Measurements from ENCODE around the gene TRIM54.
"Not testable (repeated sequence)": the region's sequence is repeated elsewhere in the genome, so short reads cannot be mapped to it uniquely, and the experiment has no call there.

The TRIM54 gene

DNA sequence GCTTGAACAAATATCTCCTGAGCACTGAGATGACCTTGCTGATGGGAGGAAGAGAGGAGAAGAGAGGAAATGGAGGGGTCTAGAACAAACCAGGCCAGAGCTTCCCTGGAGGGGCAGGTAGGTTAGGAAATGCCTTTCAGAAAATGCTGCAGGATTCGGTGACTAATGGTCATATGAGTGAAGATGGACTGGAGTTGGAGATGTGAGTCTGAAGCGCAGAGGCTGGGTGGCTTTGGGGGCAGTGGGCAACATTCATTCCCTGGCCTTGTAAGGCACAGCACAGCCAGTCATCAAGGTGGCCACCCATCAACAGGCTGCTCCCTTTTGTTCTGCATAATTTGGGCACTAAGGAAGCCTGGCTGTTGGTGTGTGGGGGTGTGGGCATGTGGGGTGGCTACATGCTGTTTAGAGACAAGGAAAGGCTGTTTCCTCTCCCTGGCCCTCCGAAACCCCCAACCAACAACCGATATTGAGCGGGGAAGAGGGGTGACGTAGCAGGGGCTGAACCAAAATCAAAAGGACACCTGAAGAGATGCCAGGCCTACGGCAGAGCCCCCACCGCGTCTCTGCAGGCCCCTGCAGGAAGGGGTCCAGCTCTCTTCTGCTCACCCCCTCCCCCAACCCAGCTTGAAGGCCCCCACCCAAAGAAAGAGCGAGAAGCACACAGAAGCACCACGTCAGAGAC is 20.8 kb upstream of the TRIM54 start:
- DNase-seq = no peak

DNA sequence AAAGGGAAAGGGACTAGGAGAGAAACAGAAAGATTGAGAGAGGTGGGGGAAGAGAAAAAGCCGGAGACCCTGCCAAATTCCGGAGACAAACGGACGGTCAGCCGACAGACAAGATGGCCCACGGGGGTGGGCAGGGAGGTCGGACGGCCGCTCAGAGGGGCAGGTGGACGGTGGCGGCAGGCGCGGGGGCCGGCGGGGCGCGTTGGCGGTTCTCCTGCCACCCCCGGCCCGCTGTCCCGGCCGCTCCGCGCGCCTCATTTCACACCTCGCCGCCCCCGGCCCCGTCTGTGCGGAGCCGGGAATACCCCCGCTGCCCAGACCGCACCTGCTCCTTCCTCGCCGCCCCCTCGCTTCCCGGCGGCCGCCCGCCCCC is 20.3 kb upstream of the TRIM54 start:
- no peak for DNase-seq

DNA sequence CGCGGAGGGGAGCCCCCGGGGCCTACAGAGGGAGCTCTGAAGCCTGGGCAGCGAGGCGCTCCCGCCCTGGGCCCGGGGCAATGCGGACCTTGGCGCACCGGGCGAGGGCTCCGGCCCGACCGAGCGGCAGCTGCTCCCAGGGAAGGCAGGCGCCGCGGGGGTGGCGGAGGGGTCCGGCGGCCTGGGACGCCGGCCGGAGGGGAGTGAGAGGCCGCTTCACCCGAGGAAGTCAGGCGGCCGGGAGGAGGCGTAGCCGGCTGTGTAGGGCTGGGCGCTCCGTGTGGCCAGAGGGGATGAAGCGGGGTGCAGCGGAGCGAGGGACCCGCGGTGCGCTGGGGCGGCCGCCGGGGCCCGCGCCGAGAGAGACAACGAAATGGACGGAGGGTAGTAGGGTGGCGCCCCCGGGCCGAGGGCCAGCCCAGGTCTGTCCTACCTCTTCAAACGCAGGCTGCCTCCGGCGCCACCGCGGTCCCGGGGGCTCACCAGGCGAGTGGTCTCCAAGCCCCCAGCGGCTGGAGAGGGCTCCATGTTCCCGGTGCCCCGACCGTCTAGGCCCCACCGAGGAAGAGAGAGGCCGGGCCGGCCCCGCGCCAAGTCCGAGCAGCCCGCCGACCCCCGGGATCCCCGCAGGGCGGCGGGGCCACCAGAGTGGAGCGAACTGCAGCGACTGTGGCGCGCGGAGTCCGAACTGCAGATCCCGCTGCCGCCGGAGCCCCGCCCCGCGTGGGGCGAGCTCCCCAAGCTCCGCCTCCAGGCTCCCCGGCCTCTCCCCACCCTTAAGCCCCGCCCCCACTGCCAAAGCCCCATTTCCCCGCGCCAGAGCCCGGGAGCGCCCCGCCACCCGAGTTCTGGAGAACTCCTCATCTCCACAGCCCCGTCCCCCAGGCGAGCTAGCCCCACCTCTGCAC is 19.6 kb upstream of the TRIM54 start, which contains the start of gene SLC30A3:
Gene SLC30A3 (minus strand): TSS at position 669 of the 908 bp plus-strand sequence. CDS start 141 bp downstream, at position 528.
- DNase-seq = no peak

DNA sequence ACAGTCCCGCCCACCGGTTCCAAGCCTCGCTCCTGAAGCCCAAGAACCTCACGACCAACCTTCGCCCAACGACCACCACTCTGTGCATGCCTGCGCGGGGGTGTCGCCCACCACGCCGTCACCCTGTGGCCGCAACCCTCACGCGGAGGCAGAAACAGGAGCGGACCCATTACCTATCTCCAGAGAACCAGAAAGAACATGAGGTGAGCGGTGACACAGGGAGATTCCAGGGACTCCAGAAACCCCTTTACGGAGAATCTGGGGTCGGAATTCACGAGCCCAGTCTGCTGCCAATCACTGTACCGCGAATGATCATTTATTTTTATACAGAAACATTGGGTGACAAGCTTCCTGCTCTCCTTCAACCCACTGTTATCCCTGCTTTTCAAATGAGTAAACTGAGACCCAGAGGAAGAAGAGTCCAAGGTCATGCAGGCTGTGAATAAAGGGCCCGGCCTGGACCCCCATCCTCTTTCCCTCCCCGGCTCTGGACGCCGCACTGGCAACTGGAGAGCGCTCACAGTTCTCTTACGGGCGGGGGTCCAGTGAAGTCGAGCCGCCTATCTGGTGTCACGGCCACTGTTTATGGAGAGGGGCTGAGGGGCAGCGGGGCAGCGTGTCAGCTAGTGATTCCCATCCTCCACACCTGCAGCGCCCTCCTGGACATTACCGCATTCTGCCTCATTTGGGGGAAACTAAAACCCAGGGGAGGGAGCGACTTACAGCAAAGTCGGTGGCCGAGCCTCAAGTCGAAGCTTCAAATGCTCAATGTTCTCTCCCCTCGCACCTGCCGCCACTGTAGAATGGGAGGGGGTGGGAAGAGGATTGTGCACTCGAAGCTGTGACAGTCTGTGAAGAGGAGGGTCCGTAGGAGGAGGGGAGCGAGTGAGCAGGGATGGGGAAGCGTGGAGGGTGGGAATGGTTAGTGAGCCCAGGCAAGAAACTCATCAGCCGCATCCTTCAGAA is 18.7 kb upstream of the TRIM54 start:
- no peak for DNase-seq

DNA sequence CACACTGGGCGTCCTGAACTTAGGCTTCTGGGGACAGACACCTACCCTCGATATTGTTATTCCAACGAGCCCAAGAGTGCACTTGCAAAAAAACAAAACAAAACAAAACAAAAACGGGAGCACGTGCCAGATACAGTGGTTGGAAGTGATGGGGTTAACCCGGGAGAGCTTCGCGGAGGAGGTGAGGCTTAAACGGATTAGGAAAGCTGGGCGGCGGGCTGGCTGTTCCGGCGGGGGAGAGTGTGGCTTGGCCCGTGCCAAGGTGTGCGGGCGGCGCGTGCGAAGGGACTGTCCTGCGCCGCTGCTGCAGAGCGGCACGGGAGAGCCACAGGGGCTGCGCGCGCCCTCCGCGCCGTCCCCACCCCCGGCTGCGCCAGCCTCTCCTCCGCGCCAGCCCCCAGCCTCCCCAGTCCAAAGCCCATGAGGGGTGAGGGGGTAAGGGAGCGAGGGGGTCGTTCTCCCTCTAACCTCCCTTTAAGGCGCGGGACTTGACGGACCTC is 17.9 kb upstream of the TRIM54 start:
- DNase-seq = no peak

DNA sequence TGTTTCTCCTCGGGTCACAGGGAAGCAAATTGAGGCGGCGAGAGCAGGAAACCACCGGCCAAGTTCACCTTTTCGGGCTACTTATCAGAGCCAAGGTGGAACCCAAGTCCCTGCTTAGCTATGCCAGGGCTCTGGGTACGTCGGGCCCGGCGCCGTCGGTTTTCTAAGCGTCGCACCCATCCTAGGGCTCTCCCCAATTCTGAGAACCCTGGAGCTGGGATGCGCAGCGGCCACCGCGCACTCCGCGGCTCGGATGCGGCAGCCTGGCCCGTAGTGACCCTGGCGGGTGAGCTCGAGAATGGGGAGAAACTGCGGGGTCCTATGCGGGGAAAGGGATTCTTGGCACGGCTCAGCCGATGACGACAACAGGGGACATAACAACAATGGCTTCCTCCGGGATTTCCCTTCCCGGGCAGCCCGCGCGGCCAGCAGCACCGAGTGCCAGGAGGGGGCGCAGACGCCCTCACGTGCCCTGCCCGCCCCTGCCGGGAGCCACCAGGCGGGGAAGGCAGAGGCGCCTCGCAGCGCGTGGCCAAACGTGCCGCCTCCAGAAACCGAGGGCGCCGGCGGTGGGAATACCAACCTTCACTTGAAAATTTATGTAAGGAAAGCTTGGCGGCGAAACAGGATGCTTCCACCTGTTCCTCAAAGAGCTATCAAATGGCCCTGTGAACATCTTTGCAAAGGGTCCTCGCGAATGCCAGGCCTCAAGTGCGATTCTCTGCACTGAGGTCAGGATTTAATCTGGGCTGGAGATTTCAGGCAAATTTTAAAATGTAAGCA is 17.3 kb upstream of the TRIM54 start:
- peak; percentile 16 for DNase-seq

DNA sequence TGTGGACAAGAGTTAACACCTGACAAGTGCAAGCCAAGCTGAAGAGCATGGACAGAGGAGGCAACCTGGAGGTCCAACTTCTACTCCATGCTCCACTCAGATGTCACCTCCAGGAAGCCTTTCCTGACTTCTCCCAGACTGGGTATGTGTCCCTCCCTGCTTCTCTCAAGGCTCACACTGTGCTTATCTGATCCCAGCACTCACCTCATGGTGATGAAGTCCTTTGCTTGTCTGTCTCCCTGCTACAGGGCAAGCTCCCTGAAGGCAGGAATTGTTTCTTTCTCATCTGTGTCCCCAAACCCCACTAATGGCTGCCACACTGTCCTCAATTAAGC is 16.7 kb upstream of the TRIM54 start:
- DNase-seq = no peak

DNA sequence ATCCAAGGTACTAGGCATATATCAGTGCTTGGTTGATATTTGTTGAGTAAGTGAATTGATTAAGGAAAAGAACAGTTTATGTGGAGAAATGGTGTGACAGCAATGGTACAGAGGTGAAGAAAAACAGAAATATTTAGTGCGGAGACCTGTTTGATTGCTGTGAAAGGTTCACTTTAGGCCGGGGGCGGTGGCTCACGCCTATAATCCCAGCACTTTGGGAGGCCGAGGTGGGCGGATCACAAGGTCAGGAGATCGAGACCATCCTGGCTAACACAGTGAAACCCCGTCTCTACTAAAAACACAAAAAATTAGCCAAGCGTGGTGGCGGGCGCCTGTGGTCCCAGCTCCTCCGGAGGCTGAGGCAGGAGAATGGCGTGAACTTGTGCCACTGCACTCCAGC is 13.9 kb upstream of the TRIM54 start:
- not testable (repeated sequence) for DNase-seq

DNA sequence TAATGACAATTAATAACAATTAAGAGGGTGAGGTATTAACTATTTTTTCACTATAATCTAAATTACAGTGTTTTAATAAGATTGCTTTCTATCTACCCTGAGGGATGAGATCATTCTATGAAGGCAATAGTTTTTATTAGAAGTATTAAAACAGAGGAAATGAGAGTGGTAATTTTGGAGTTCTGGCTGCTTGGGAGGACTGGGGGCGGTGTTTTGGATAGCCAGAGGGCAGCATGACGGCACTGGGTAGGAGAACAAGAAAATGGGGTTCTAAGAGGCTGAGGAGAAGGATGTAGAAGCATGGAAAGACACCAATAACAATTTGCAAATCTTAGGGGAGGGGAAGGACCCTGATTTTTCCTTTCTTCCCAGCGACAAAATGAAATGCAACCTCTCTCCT is 12.1 kb upstream of the TRIM54 start:
- no peak for DNase-seq

DNA sequence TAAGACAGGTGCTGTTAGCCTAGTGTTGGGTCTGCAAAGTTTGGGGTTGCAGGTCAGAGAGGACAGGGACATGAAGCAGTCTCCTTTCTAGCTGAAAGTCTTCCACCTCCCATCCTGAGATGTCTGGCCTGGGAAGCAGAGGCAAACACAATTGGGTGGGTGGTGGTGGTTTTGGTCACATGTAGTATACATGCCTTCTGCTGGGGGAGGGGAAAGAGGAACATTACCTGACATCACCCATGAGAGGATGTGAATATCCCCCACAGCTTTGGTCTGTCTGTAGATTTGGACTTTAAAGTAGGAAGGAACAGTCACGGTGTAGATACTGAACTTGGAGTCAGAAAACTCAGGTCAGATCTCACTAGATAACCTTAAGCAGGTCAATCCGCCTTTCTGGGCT is 11.6 kb upstream of the TRIM54 start:
- no peak for DNase-seq

DNA sequence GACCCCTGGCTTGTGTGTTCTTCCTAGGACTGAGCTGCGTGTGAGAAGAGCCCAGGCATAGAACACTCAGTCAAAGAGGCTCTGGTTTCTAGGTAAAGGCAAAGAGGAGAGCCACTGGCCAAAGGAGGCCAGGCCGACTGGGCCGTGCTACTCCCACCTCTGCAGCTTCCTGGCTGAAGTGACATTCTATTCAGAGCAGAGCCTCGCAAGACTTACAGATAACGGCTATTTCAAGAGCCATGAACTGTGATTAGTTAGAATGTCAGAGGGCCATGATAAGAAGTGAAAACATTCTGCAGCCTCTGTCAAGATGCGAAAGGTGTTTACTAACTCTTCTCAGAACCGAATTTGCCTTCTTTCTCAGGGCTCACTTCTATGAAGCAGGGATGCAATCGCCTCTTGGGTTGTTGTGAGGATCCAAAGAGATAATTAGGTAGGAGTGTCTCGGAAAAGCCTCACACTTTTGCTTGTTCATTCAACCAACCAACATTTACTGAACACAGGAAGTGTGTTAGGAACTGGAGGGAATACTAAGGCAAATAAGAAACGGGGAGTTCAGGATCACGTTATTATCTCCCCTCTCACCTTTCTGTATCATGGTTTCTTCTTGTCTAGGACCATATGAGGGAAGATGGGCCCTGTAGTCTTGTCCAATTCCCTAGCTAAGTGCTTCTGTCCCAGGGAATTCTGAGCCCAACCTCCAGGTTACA is 10.4 kb upstream of the TRIM54 start:
- DNase-seq = no peak

DNA sequence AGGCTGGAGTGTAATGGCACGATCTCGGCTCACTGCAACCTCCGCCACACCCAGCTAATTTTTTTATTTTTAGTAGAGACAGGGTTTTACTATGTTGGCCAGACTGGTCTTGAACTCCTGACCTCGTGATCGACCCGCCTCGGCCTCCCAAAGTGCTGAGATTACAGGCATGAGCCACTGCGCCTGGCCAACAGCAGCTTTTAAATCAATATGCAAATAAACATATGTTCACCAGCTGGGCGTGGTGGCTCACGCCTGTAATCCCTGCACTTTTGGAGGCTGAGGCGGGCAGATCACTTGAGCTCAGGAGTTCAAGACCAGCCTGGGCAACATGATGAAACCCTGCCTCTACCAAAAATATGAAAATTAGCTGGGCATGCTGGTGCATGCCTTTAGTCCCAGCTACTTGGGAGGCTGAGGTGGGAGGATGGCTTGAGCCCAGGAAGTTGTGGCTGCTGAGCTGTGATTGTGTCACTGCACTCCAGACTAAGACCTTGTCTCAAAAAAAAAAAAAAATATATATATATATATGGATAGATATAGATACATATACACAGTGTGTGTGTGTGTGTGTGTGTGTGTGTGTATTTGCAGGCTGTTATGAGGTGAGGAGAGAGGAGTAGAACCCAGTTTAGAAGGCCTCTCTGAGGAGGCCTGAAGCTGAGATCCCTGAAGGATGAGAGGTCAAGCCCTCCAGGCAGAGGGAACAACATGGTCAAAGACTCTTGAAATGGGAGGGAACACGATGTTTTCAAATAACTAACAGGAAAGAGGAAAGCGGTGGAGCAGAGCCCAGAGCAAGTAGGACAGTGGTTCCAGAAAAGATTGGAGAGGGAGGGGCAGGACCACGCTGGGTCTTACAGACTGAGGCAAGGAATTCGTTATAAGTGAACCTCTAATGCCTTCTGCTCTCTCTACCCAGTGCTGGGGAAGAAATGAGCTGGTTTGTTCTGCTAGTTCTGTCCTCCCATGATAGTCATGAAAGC is 9.4 kb upstream of the TRIM54 start:
- not testable (repeated sequence) for DNase-seq

DNA sequence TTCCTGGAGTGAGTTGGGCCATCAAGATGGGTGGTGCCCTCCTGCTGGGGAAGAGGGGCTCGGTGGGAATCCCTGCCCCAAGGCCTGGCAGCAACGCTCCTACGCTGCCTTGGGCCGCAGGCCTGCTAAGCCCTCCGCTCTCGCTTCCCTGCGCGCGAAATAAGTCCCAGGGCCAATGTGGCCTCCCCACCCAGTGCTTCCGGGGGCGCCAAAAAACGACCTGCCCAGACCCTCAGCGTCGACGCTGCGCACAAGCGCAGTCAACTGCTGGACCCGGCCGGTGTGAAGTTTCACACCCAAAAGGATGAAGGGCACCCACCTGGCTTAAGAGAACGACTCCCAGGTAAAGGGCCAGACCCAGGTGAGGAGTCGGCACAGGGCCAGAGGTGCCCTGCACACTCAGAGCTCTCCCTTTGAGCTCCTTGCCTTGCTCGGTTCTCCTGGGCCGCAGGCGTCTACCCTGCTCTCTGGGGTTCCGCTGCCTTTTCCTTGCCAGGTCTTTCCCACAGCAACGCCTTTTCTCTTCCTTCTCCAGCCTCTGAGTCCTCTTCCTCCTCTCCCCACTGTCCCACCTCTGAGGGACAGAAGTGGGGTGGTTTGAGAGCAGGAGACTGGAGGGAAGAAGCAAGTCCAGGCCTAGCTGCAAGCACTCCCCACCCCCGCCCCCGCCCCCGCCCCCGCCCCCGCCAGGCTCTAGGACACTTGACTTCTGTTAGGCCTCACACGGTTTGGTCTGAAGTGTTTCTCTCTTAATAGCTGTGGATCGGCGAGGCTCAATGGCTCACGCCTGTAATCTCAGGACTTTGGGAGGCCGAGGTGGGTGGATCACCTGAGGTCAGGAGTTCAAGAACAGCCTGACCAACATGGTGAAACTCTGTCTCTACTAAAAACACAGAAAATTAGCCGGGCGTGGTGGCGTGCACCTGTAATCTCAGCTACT is 6.7 kb upstream of the TRIM54 start, which contains the start of gene DNAJC5G:
Gene DNAJC5G (plus strand): TSS at position 223 of the 940 bp plus-strand sequence. CDS start 1,296 bp downstream, outside the sequence.
- no peak for DNase-seq

DNA sequence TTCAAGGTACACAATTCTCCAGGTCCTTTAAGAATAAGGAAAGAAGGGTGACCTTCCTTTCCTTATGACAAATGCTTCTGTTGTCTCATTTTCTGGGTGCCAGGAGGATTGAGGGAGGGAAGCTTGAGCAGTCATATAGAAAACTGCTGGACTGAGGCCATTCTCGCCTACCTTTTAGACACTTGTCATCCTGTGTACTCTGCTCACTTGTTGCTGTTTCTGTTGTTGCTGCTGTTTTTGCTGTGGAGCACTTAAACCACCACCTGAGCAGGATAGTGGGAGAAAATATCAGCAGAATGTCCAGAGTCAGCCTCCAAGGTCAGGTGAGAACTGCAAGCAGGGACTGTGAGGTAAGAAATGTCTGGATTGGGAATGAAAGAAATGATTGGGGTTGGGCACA is 4.2 kb upstream of the TRIM54 start:
- DNase-seq = no peak

DNA sequence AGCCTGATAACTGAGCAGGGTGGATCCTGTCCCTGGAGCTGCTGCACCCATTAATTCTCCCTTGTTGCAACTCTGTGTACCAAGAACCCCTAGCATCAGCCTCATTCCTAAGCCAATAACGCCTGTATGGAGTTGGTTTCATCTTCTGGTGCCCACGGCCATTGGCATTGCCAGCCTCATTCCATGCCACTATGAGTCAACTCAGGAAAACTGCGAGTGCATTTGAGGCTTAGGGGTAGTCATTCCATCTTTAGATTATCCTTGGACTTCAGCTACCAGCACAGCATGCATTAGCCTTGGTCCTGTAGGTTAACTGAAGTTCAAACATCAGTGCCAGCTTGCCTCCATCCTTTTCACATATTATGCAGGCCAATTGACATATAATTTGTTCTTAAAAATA is 1.4 kb upstream of the TRIM54 start:
- DNase-seq = no peak

DNA sequence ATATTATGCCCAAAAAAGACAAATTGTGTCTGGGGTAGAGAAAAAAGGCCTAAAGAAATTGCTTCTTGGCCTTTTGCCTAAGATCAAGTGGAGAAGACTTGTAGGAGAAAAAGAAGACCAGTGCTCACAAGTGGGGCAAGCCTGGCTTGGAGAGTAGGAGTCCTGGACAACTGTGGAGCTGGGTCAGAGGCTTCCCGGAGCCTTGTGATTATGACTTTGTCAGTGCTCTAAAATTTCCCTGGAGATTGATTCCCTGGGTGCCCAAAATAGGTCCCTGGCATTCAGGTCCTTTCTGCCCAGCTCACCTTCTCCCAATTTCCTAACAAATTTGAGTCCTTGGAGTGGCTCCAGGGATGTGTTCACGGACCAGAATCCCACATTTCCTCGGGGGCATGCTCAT is 787 bp upstream of the TRIM54 start:
- no peak for DNase-seq

DNA sequence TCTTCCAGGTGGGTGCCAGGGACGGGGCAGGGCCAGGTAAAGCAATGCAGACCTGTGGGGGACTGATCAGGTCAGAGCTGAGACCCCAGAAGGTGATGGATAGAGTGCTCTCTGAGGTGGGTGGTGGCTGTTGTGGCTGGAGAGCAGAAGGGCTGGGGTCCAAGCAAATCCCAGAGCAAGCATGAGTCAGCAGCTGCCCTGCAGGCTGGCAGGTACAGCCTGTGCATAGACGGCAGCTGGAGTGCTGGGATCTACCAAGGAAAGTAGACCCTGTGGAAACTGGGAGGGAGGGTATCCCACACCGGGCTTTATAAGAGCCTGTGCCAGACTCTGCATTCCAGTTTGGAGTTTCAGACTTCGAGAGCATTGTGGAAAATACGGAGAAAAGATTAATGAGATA is 663 bp downstream of the TRIM54 start:
- DNase-seq = no peak

DNA sequence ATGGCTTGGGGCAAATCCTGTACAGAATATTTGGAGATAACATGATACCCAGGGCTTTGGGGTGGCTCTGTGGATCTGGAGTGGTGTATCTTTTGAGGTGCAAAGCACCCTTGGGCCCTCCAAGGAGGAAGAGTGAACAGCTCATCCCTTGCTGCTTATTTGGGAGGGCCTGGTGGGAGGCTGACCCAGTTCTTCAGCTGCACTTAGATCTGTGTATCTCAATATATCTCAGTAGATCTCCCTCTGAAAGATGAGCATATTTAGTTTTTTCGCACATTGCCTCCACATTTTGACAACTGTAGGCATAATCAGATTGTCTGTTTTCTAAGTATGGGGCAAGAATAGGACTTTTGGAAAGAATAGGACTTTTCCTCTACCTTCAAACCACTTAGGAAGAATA is 2.8 kb downstream of the TRIM54 start:
- no peak for DNase-seq

DNA sequence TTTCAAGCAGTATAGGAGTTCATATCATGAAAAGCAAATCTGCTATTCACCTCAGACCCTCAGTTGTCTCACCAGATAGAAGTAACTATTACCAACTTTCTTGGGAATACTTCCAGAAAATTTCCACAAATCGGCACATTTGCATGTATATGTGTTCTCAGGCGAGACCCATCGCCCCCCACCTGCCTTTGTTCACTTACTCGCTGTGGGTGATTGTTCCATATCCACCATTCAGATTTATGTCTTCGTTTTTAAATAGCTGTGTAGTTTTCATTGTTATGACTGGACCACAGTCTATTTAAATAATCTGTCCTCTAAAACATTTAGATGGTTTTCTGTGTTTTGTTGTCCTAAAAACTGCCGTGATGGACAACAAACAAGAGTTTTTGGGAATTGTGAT is 3.3 kb downstream of the TRIM54 start:
- no peak for DNase-seq

Measured in NCI-H446 treated with DMSO at 0.1 percent for 48 hours (cell line).